Measurements from ENCODE around the gene ANGPTL4.
"Not testable (repeated sequence)": the region's sequence is repeated elsewhere in the genome, so short reads cannot be mapped to it uniquely, and the experiment has no call there.

ANGPTL4 gene

DNA sequence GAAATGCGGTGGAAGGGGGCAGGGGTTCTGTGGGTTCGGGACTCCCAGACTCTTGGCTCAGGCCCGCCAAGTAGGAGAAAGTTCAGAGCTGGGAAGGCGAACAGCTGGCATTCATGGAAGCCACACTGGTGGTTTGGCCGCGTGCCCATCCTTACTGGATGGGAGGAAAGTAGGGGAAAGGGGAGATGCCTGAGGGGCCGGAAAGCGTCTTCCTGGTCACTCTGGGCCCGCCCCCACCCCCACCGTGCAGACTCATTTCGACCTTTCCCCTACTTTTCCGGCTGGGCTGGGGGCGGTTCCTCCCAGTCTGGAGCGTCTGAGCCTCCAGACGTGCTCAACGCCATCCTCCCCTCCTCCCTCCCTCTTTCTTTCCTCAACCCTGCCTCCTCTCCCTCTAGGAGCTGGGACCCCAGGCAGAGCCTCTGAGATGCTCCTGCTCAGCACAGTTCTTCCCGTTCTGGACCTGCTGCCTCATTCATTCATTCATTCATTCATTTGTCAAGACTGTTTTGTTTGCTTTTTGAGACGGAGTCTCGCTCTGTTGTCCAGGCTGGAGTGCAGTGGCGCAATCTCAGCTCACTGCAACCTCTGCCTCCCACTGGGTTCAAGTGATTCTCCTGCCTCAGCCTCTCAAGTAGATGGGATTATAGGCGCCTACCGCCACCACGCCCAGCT is 3.5 kb downstream of the ANGPTL4 start:
- peaks cover 46% of the 10 kb centered on the region for H3K27me3 Mint-ChIP-seq
- no peak overlapping the region for H3K27ac Mint-ChIP-seq
- ATAC-seq = no peak
- DNase-seq = no peak
- H3K36me3 Mint-ChIP-seq (ENCODE audit: low read depth) = peaks cover 1% of the 10 kb centered on the region
- no peaks in the 10 kb centered on the region for H3K9me3 Mint-ChIP-seq
- H3K4me3 Mint-ChIP-seq = no peak overlapping the region
- H3K4me1 Mint-ChIP-seq = peaks cover 22% of the 10 kb centered on the region

DNA sequence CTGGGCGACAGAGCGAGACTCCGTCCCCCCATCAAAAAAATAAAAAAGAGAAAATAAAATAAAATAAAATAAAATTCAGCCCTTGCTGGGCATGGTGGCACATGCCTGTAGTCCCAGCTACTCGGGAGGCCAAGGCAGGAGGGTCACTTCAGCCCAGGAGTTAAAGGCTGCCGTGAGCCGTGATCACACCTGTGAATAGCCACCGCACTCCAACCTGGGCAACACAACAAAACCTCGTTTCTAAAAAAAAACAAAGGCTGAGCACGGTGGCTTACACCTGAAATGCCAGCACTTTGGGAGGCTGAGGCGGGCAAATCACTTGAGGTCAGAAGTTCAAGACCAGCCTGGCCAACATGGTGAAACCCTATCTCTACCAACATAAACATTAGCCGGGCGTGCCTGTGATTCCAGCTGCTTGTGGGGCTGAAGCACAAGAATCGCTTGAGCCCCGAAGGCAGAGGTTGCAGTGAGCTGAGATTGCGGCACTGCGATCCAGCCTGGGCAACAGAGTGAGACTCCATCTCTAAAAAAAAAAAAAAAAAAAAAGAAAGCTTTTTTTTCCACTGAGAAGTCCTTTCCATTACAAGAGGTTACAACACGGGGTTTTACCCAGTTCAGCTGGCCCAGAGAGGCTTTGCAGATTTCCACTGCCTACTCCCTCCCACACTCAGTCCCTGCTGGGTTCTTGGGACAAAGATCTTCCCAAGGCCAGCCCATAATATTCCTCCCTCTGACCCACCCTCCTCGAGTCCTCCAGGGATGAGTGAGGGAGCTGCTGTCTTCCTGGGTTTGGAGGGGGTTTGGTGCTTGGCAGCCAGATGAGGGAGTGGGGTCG is 6.4 kb downstream of the ANGPTL4 start:
- Mint-ChIP-seq H3K9me3 (no peaks in the 10 kb centered on the region), H3K36me3 (ENCODE audit: low read depth) (peaks cover 1% of the 10 kb centered on the region), H3K4me1 (peaks cover 10% of the 10 kb centered on the region), H3K27me3 (peaks cover 30% of the 10 kb centered on the region), H3K4me3 (no peak overlapping the region), H3K27ac (no peak overlapping the region)
- ATAC-seq (no peak), DNase-seq (no peak)

GRCh38 chr19:8371011-8371804 is 7.3 kb downstream of the ANGPTL4 start:
- peaks cover 10% of the 10 kb centered on the region for H3K4me1 Mint-ChIP-seq
- no peak overlapping the region for H3K27ac Mint-ChIP-seq
- no peaks in the 10 kb centered on the region for H3K9me3 Mint-ChIP-seq
- no peak overlapping the region for H3K4me3 Mint-ChIP-seq
- peaks cover 22% of the 10 kb centered on the region for H3K27me3 Mint-ChIP-seq
- peaks cover 1% of the 10 kb centered on the region for H3K36me3 Mint-ChIP-seq (ENCODE audit: low read depth)
- ATAC-seq = no peak
- DNase-seq = no peak

GRCh38 chr19:8373867-8374813 is 10.2 kb downstream of the ANGPTL4 start:
- Mint-ChIP-seq H3K27me3 (no peaks in the 10 kb centered on the region), H3K27ac (no peak overlapping the region), H3K9me3 (no peaks in the 10 kb centered on the region), H3K36me3 (ENCODE audit: low read depth) (no peaks in the 10 kb centered on the region), H3K4me1 (peaks cover 15% of the 10 kb centered on the region), H3K4me3 (no peak overlapping the region)
- ATAC-seq = no peak
- DNase-seq = no peak

GRCh38 chr19:8375766-8376165 is 11.8 kb downstream of the ANGPTL4 start:
- not testable (repeated sequence) for ATAC-seq; H3K27ac Mint-ChIP-seq; DNase-seq; H3K9me3 Mint-ChIP-seq; H3K36me3 Mint-ChIP-seq (ENCODE audit: low read depth); H3K27me3 Mint-ChIP-seq; H3K4me3 Mint-ChIP-seq
- H3K4me1 Mint-ChIP-seq = peaks cover 11% of the 10 kb centered on the region

GRCh38 chr19:8376373-8376974 is 12.5 kb downstream of the ANGPTL4 start:
- H3K4me1 Mint-ChIP-seq; H3K27ac Mint-ChIP-seq; H3K4me3 Mint-ChIP-seq; H3K36me3 Mint-ChIP-seq (ENCODE audit: low read depth); H3K27me3 Mint-ChIP-seq; DNase-seq; H3K9me3 Mint-ChIP-seq; ATAC-seq: not testable (repeated sequence)

GRCh38 chr19:8377598-8377997 is 13.6 kb downstream of the ANGPTL4 start:
- peaks cover 9% of the 10 kb centered on the region for H3K4me1 Mint-ChIP-seq
- DNase-seq (no peak), ATAC-seq (no peak)
- H3K36me3 Mint-ChIP-seq (ENCODE audit: low read depth) = peaks cover 3% of the 10 kb centered on the region
- H3K9me3 Mint-ChIP-seq = no peaks in the 10 kb centered on the region
- H3K27ac Mint-ChIP-seq = no peak overlapping the region
- no peak overlapping the region for H3K4me3 Mint-ChIP-seq
- H3K27me3 Mint-ChIP-seq = no peaks in the 10 kb centered on the region

GRCh38 chr19:8379156-8379891 is 15.4 kb downstream of the ANGPTL4 start:
- H3K4me3 Mint-ChIP-seq; H3K27ac Mint-ChIP-seq; ATAC-seq; H3K27me3 Mint-ChIP-seq; H3K9me3 Mint-ChIP-seq; H3K36me3 Mint-ChIP-seq (ENCODE audit: low read depth); DNase-seq: not testable (repeated sequence)
- peaks cover 13% of the 10 kb centered on the region for H3K4me1 Mint-ChIP-seq

DNA sequence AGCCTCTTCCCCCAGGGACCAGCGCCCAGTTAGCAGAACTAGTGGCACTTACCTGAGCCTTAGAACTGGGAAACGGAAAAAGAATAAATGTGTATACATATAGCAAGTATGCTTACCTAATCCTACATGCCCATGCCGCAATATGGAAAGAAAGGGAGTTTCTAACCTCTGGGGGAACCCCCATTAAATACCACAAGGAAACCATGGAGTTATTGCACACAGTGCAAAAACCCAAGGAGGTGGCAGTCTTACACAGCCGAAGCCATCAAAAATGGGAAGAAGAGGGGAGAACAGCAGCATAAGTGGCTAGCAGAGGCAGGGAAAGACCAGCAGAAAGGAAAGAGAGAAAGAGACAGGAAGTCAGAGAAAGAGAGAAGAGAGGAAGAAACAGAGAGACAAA is 20.6 kb downstream of the ANGPTL4 start:
- ATAC-seq; DNase-seq; H3K9me3 Mint-ChIP-seq; H3K27ac Mint-ChIP-seq; H3K4me3 Mint-ChIP-seq; H3K27me3 Mint-ChIP-seq; H3K36me3 Mint-ChIP-seq (ENCODE audit: low read depth): not testable (repeated sequence)
- H3K4me1 Mint-ChIP-seq = peaks cover 19% of the 10 kb centered on the region

GRCh38 chr19:8385103-8385502 is 21.1 kb downstream of the ANGPTL4 start:
- not testable (repeated sequence) for H3K36me3 Mint-ChIP-seq (ENCODE audit: low read depth); DNase-seq; H3K9me3 Mint-ChIP-seq; H3K4me3 Mint-ChIP-seq; ATAC-seq; H3K27ac Mint-ChIP-seq; H3K27me3 Mint-ChIP-seq
- peaks cover 24% of the 10 kb centered on the region for H3K4me1 Mint-ChIP-seq

GRCh38 chr19:8385566-8385965 is 21.6 kb downstream of the ANGPTL4 start:
- ATAC-seq; H3K27me3 Mint-ChIP-seq; H3K4me3 Mint-ChIP-seq; H3K27ac Mint-ChIP-seq; H3K9me3 Mint-ChIP-seq; DNase-seq; H3K36me3 Mint-ChIP-seq (ENCODE audit: low read depth): not testable (repeated sequence)
- H3K4me1 Mint-ChIP-seq = peaks cover 25% of the 10 kb centered on the region

GRCh38 chr19:8386419-8386818 is 22.5 kb downstream of the ANGPTL4 start:
- H3K4me3 Mint-ChIP-seq, H3K27ac Mint-ChIP-seq, ATAC-seq: not testable (repeated sequence)

GRCh38 chr19:8386990-8387389 is 23.0 kb downstream of the ANGPTL4 start:
- Mint-ChIP-seq H3K4me3 (no peak overlapping the region), H3K4me1 (peaks cover 37% of the 10 kb centered on the region), H3K36me3 (ENCODE audit: low read depth) (peaks cover 3% of the 10 kb centered on the region), H3K27me3 (no peaks in the 10 kb centered on the region), H3K9me3 (peaks cover 9% of the 10 kb centered on the region), H3K27ac (no peak overlapping the region)
- ATAC-seq (no peak), DNase-seq (no peak)

More at GRCh38 chr19:8386419-8386818, 22.5 kb downstream of the ANGPTL4 start:
- DNase-seq; H3K36me3 Mint-ChIP-seq (ENCODE audit: low read depth); H3K27me3 Mint-ChIP-seq; H3K9me3 Mint-ChIP-seq: not testable (repeated sequence)
- peaks cover 32% of the 10 kb centered on the region for H3K4me1 Mint-ChIP-seq
